Measurements from ENCODE around the gene FGF22. TPM values are rescaled to one million over a fixed set of nuclear protein-coding genes. Genes with fewer than 3 reads are reported as not detected.

The FGF22 gene
- not detected for total RNA-seq

- Mint-ChIP-seq H3K27me3 (peaks cover 4% of the 10 kb centered on the region), H3K4me1 (peaks cover 7% of the 10 kb centered on the region), H3K27ac (peak within 1 kb of the TSS; percentile 22), H3K4me3 (peak within 1 kb of the TSS; percentile 73), H3K9me3 (no peaks in the 10 kb centered on the region), H3K36me3 (no peaks in the 10 kb centered on the region)
- DNase-seq, result peak; percentile 92
These were observed at the start of gene FGF22 for GRCh38 chr19:639253-640160. TSS of gene FGF22 (plus strand) at chr19:639879. CDS start at chr19:639926, 47 bp downstream.

GRCh38 chr19:590396-590745 is 49.3 kb upstream of the FGF22 start:
- H3K4me3 Mint-ChIP-seq, result no peak overlapping the region
- no peaks in the 10 kb centered on the region for H3K9me3 Mint-ChIP-seq
- H3K27me3 Mint-ChIP-seq, result peaks cover 50% of the 10 kb centered on the region
- peaks cover 2% of the 10 kb centered on the region for H3K4me1 Mint-ChIP-seq
- H3K27ac Mint-ChIP-seq, result no peak overlapping the region
- peak; percentile 55 for DNase-seq
- no peaks in the 10 kb centered on the region for H3K36me3 Mint-ChIP-seq

- no peak overlapping the region for H3K4me3 Mint-ChIP-seq
These were observed 49.0 kb upstream of the FGF22 start for GRCh38 chr19:590750-591098.

GRCh38 chr19:591099-591958 is 48.4 kb upstream of the FGF22 start:
- Mint-ChIP-seq H3K9me3 (no peaks in the 10 kb centered on the region), H3K27me3 (peaks cover 45% of the 10 kb centered on the region), H3K4me1 (peaks cover 2% of the 10 kb centered on the region), H3K27ac (no peak overlapping the region), H3K4me3 (no peak overlapping the region), H3K36me3 (no peaks in the 10 kb centered on the region)
- DNase-seq, result no peak

More at GRCh38 chr19:590750-591098, 49.0 kb upstream of the FGF22 start:
- Mint-ChIP-seq H3K36me3 (no peaks in the 10 kb centered on the region), H3K27ac (no peak overlapping the region), H3K27me3 (peaks cover 49% of the 10 kb centered on the region), H3K9me3 (no peaks in the 10 kb centered on the region), H3K4me1 (peaks cover 2% of the 10 kb centered on the region)
- no peak for DNase-seq

- no peaks in the 10 kb centered on the region for H3K36me3 Mint-ChIP-seq
- H3K4me3 Mint-ChIP-seq, result no peak overlapping the region
- H3K9me3 Mint-ChIP-seq, result no peaks in the 10 kb centered on the region
- H3K4me1 Mint-ChIP-seq, result peaks cover 2% of the 10 kb centered on the region
- peaks cover 43% of the 10 kb centered on the region for H3K27me3 Mint-ChIP-seq
- DNase-seq, result no peak
- H3K27ac Mint-ChIP-seq, result no peak overlapping the region
These were observed 47.6 kb upstream of the FGF22 start for GRCh38 chr19:592101-592500.

GRCh38 chr19:593055-593454 is 46.6 kb upstream of the FGF22 start:
- peaks cover 40% of the 10 kb centered on the region for H3K27me3 Mint-ChIP-seq
- H3K27ac Mint-ChIP-seq, result no peak overlapping the region
- no peaks in the 10 kb centered on the region for H3K9me3 Mint-ChIP-seq
- no peaks in the 10 kb centered on the region for H3K36me3 Mint-ChIP-seq
- DNase-seq, result no peak
- peaks cover 2% of the 10 kb centered on the region for H3K4me1 Mint-ChIP-seq
- H3K4me3 Mint-ChIP-seq, result no peak overlapping the region

GRCh38 chr19:593505-593904 is 46.2 kb upstream of the FGF22 start:
- Mint-ChIP-seq H3K4me1 (peaks cover 2% of the 10 kb centered on the region), H3K36me3 (no peaks in the 10 kb centered on the region), H3K9me3 (no peaks in the 10 kb centered on the region), H3K4me3 (no peak overlapping the region), H3K27me3 (peaks cover 37% of the 10 kb centered on the region), H3K27ac (no peak overlapping the region)
- no peak for DNase-seq

- Mint-ChIP-seq H3K4me3 (no peak overlapping the region), H3K36me3 (no peaks in the 10 kb centered on the region), H3K27ac (no peak overlapping the region), H3K27me3 (peaks cover 30% of the 10 kb centered on the region), H3K9me3 (no peaks in the 10 kb centered on the region), H3K4me1 (no peaks in the 10 kb centered on the region)
- no peak for DNase-seq
These were observed 45.3 kb upstream of the FGF22 start for GRCh38 chr19:594265-594870.

GRCh38 chr19:595326-596262 is 44.1 kb upstream of the FGF22 start:
- no peak overlapping the region for H3K4me3 Mint-ChIP-seq
- no peaks in the 10 kb centered on the region for H3K4me1 Mint-ChIP-seq
- peaks cover 27% of the 10 kb centered on the region for H3K27me3 Mint-ChIP-seq
- no peak overlapping the region for H3K27ac Mint-ChIP-seq
- no peaks in the 10 kb centered on the region for H3K9me3 Mint-ChIP-seq
- H3K36me3 Mint-ChIP-seq, result no peaks in the 10 kb centered on the region
- DNase-seq, result no peak

GRCh38 chr19:596263-596655 is 43.4 kb upstream of the FGF22 start:
- H3K4me1 Mint-ChIP-seq, result no peaks in the 10 kb centered on the region
- H3K9me3 Mint-ChIP-seq, result no peaks in the 10 kb centered on the region
- peaks cover 23% of the 10 kb centered on the region for H3K27me3 Mint-ChIP-seq
- H3K36me3 Mint-ChIP-seq, result no peaks in the 10 kb centered on the region
- DNase-seq, result no peak
- no peak overlapping the region for H3K4me3 Mint-ChIP-seq
- no peak overlapping the region for H3K27ac Mint-ChIP-seq

- no peaks in the 10 kb centered on the region for H3K36me3 Mint-ChIP-seq
- no peaks in the 10 kb centered on the region for H3K4me1 Mint-ChIP-seq
- no peak for DNase-seq
- H3K27ac Mint-ChIP-seq, result peak overlapping the region; percentile 29
- H3K4me3 Mint-ChIP-seq, result no peak overlapping the region
- no peaks in the 10 kb centered on the region for H3K9me3 Mint-ChIP-seq
- H3K27me3 Mint-ChIP-seq, result peaks cover 12% of the 10 kb centered on the region
These were observed 42.0 kb upstream of the FGF22 start for GRCh38 chr19:597406-598315.

GRCh38 chr19:601310-601709 is 38.4 kb upstream of the FGF22 start:
- peaks cover 2% of the 10 kb centered on the region for H3K4me1 Mint-ChIP-seq
- H3K27me3 Mint-ChIP-seq, result no peaks in the 10 kb centered on the region
- H3K4me3 Mint-ChIP-seq, result no peak overlapping the region
- no peaks in the 10 kb centered on the region for H3K36me3 Mint-ChIP-seq
- H3K9me3 Mint-ChIP-seq, result peaks cover 3% of the 10 kb centered on the region
- no peak for DNase-seq
- H3K27ac Mint-ChIP-seq, result no peak overlapping the region

GRCh38 chr19:601790-602189 is 37.9 kb upstream of the FGF22 start:
- Mint-ChIP-seq H3K4me3 (no peak overlapping the region), H3K9me3 (peaks cover 3% of the 10 kb centered on the region), H3K27ac (no peak overlapping the region), H3K4me1 (peaks cover 2% of the 10 kb centered on the region), H3K27me3 (no peaks in the 10 kb centered on the region), H3K36me3 (no peaks in the 10 kb centered on the region)
- DNase-seq, result no peak

All from activated naive CD8-positive, alpha-beta T cell treated with anti-CD3 and anti-CD28 coated beads for 36 hours (primary cell).